ENCODE data around the gene CATSPER3.

The CATSPER3 gene

DNA sequence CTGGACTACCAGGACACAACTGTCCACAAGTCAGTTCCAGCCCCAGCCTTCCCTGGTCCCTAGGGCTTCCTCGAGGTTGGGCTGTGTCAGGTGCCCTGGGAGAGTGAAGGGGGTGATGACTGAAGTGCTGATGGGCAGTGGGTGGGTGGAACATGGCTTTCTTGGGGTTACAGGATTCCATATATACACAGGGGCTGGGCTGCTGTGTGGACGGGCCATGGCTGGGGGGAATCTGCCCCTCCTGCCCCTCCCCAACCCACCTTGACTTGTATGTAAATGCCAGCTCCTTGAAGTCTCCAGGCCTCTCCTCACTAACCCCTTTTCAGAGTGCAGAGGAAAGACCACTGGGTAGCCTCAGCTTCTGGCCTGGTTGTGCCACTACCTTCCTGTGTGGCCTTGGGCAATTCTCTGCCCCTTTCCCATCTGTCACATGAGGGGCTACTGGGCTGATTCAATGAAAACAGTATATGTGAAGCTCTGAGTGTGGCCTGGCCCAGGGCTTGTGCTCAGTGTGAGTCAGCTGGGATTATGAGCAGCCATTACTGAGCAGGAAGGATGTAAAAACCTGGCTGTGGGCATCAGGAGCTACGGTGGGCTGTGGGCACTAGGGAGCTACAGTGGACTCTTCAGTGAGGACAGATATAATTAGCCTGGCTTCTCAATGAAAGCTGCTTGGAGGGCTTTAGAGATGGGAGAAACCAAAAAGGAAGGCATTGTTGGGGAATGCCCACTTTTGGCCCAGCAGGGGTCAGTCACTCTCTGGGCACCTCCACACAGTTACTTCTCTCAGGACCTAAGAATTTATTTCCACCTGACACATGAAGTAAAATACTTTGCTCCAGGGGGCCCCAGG is 43.0 kb downstream of the CATSPER3 start:
- H3K4me1 ChIP-seq (ENCODE audit: insufficient read depth, low read length) = no peaks in the 10 kb centered on the region

DNA sequence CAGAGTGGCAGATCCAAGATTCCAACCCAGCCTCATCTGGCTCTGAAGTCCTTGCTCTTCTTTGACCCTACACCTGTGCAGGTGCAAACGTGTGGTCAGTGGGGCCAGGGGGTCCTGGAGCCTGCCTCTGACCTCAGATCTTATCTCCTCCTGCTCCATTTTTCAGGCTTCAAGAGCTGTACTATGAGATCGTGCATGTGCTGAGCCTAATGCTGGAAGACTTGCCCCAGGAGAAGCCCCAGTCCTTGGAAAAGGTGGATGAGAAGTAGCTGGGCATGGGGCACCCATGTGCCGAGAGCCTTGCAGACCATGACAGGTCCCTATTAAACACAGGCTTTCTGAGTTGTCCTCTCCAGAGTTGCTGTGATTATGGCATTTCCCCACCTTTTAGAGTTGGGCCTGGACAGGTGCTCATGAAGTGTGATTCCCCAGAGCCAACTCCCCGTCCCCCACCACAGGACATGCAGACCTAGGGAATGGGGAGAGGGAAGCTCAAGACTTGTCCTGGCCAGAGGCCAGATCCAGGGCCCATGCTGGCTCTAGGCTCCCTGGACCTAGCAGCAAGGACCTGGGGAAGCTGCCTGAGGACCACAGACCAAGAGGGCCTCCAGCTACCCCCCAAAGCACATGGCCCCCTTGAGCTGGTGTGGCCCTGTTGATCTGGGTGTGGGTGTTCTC is 43.8 kb downstream of the CATSPER3 start:
- Histone ChIP-seq H3K4me1 (ENCODE audit: insufficient read depth, low read length) (no peaks in the 10 kb centered on the region), H3K9me3 (ENCODE audit: control insufficient read depth, insufficient read depth, low read length) (no peaks in the 10 kb centered on the region), H3K9ac (ENCODE audit: low read depth, low read length) (no peak overlapping the region), H3K36me3 (ENCODE audit: insufficient read depth, low read length) (no peaks in the 10 kb centered on the region)

More for the DNA sequence above, 43.0 kb downstream of the CATSPER3 start:
- Histone ChIP-seq H3K9ac (ENCODE audit: low read depth, low read length) (no peak overlapping the region), H3K9me3 (ENCODE audit: control insufficient read depth, insufficient read depth, low read length) (no peaks in the 10 kb centered on the region), H3K36me3 (ENCODE audit: insufficient read depth, low read length) (no peaks in the 10 kb centered on the region)

DNA sequence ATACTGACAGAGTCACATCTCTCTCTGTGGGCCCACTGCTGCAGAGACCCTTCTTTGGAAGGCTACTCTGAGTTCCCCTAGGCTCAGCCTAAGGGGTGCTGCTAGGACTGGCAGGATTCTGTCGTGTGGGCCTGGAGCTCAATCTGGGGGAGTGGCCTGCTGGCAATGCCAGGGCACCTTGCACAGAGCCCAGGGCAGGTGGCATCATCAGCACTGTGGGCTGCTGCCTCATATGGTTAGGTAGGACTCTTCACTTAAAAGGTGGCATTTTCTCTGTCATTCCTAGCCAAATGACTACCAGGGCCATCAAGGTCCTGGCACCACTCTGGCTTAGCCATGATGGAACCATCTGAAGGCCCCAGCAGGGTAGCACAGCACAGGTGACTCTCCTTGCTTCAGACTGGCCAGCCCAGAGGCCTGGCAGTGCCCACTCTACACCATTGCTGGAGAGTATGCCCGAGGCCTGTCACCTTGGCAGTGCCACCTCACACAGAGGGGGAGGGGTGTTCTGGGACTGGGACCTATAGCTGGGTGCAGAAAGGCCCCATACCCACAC is 44.4 kb downstream of the CATSPER3 start:
- no peaks in the 10 kb centered on the region for H3K36me3 ChIP-seq (ENCODE audit: insufficient read depth, low read length)
- no peaks in the 10 kb centered on the region for H3K9me3 ChIP-seq (ENCODE audit: control insufficient read depth, insufficient read depth, low read length)
- H3K4me1 ChIP-seq (ENCODE audit: insufficient read depth, low read length) = no peaks in the 10 kb centered on the region
- H3K9ac ChIP-seq (ENCODE audit: low read depth, low read length) = no peak overlapping the region

DNA sequence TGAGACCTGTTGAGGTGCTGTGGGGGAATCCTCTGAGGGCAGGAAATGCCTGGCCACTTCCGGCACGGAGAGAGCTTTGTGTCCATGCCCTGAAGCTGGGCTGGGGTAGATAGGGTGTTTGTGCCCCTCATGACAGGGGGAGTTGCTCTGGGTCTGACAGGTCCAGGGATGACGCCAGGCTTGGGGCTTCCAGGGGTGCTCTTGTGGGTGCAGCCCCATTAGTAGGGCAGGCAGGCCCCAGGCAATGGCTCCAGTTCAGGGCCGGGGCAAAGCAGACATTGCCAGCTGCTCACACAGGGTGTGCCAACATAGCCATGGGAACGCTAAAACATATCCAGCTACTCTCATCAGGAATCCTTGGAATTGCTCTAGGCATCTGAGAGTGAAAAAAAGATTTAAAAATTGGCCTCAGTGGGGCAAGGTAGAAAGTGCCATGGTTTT is 45.3 kb downstream of the CATSPER3 start:
- H3K9me3 ChIP-seq (ENCODE audit: control insufficient read depth, insufficient read depth, low read length) = no peaks in the 10 kb centered on the region
- H3K36me3 ChIP-seq (ENCODE audit: insufficient read depth, low read length) = no peaks in the 10 kb centered on the region
- no peaks in the 10 kb centered on the region for H3K4me1 ChIP-seq (ENCODE audit: insufficient read depth, low read length)
- no peak overlapping the region for H3K9ac ChIP-seq (ENCODE audit: low read depth, low read length)

DNA sequence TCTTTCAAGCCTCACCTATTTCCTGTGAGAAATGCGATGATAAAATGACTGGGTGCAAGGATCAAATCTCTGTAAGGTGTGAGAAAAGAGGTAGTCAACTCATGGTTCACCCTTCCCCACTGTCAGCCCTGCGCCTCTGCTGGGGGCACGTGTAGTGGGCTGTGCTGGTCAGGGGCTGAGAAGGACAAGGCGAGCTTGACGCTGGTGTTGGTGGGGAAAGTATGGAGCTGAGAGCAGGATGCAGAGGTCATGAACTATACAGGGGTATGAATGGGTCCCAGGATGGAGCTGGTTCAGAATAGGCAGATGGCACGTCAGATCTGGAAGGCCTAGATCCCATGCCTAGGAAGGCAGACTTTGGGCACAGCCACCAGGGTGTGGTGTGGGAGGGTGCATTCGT is 45.7 kb downstream of the CATSPER3 start:
- Histone ChIP-seq H3K9me3 (ENCODE audit: control insufficient read depth, insufficient read depth, low read length) (no peaks in the 10 kb centered on the region), H3K36me3 (ENCODE audit: insufficient read depth, low read length) (no peaks in the 10 kb centered on the region), H3K4me1 (ENCODE audit: insufficient read depth, low read length) (no peaks in the 10 kb centered on the region), H3K9ac (ENCODE audit: low read depth, low read length) (no peak overlapping the region)

DNA sequence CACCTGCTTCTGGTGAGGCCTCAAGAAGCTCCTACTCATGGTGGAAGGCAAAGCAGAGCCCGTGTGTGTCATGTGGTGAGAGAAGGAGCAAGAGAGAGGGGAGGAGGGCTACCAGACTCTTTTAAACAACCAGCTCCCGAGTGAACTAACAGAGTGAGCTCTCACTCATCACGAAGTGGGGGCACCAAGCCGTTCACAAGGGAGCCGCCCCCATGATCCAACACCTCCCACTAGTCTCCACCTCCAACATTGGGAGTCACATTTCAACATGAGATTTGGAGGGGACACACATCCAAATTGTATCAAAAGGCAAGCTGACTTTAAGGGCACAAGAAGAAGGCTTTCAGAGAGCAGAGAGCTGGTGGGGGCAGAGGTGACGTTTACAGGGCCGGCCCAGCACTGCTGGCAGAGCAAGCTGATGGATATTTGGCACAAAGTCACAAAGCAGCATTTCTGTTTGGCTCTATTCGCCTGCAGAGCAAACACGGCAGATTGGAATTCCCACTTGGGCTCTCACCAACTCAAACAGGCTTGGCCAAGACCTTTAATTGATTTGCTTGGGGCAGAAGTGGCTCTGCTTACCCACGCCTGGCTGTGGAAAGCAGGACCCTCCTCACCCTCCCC is 46.4 kb downstream of the CATSPER3 start:
- H3K9ac ChIP-seq (ENCODE audit: low read depth, low read length) = no peak overlapping the region
- no peaks in the 10 kb centered on the region for H3K4me1 ChIP-seq (ENCODE audit: insufficient read depth, low read length)
- no peaks in the 10 kb centered on the region for H3K36me3 ChIP-seq (ENCODE audit: insufficient read depth, low read length)
- H3K9me3 ChIP-seq (ENCODE audit: control insufficient read depth, insufficient read depth, low read length) = no peaks in the 10 kb centered on the region

DNA sequence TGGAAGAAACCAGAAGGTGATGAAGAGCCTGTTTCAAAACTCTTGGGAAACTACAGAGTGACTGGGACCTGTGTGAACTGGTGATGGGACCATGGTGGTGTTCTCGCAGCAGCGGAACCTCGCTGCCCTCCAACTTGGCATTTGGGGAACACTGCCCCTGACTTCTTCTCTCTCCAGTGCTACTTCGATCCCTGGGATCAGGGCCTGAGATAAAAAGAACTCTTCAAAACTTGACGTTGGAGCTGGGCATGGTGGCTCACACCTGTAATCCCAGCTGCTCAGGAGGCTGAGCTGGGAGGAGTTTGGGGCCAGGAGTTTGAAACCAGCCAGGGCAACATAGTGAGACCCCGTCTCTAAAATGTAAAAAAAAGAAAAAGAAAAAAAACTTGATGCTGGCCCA is 48.2 kb downstream of the CATSPER3 start:
- Histone ChIP-seq H3K9me3 (ENCODE audit: control insufficient read depth, insufficient read depth, low read length) (no peaks in the 10 kb centered on the region), H3K9ac (ENCODE audit: low read depth, low read length) (no peak overlapping the region), H3K4me1 (ENCODE audit: insufficient read depth, low read length) (no peaks in the 10 kb centered on the region), H3K36me3 (ENCODE audit: insufficient read depth, low read length) (no peaks in the 10 kb centered on the region)

DNA sequence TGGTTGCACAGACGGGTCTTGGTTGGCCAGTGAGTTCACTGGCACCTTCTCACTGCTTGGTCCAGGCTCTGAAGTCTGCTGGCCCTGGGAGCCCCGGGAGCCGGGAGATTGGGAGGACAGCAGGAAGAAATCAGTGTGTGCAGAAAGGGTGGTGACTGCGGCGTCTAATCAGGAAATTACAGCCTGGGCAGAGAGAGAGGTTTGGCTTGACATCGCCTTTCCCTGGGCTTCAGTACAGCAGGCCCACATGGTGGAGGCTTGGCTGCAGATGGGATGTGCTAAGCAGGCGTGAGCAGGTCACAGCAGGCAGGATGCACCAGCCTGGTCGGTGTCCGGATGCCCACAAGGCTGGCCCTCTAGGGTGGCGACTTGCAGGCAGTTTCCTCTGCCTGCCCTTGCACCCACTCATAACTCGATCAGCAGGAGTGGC is 49.2 kb downstream of the CATSPER3 start:
- Histone ChIP-seq H3K4me1 (ENCODE audit: insufficient read depth, low read length) (no peaks in the 10 kb centered on the region), H3K9me3 (ENCODE audit: control insufficient read depth, insufficient read depth, low read length) (no peaks in the 10 kb centered on the region), H3K9ac (ENCODE audit: low read depth, low read length) (no peak overlapping the region), H3K36me3 (ENCODE audit: insufficient read depth, low read length) (no peaks in the 10 kb centered on the region)

DNA sequence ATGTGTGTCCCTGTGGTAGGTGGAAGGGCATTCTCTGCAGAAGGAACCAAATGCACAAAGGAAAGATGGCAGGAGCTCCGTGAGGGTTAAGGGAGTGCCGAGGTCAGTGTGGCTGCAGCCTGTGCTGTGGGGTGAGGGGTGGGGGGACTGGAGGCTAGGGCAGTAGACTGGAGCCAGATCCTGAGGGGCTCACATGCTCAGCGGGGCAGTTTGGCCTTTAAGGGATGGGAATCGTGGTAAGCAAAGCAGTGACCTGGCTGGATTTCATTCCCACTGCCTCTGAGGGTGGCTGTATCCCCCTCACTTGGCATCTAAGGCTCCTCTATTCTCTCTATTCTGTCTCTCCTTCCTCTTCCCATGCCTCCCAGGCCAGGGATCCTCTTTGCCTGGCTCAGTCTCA is 50.8 kb downstream of the CATSPER3 start:
- Histone ChIP-seq H3K9ac (ENCODE audit: low read depth, low read length) (no peak overlapping the region), H3K9me3 (ENCODE audit: control insufficient read depth, insufficient read depth, low read length) (no peaks in the 10 kb centered on the region), H3K4me1 (ENCODE audit: insufficient read depth, low read length) (no peaks in the 10 kb centered on the region), H3K36me3 (ENCODE audit: insufficient read depth, low read length) (no peaks in the 10 kb centered on the region)

DNA sequence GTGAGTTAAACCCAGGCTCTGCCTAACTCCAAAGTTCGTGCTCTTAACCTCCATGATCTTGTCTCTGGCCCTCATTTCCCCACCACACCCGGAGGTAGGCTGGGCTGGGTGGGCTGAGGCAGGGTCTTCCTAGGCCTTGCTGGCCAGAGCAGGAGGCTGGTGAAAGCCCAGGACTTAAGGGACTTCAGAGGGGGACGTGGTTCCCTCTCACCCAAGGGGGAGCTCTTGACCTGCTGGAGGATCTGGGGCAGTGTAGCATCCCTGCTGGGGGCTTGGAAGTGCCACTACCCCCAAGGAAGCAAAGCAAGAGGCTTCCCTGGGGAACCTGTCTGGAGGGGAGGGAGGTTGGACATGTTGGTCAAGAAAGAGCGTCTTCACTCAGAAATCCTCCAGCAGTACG is 51.6 kb downstream of the CATSPER3 start:
- H3K4me1 ChIP-seq (ENCODE audit: insufficient read depth, low read length) = no peaks in the 10 kb centered on the region
- no peaks in the 10 kb centered on the region for H3K36me3 ChIP-seq (ENCODE audit: insufficient read depth, low read length)
- H3K9me3 ChIP-seq (ENCODE audit: control insufficient read depth, insufficient read depth, low read length) = no peaks in the 10 kb centered on the region
- no peak overlapping the region for H3K9ac ChIP-seq (ENCODE audit: low read depth, low read length)

DNA sequence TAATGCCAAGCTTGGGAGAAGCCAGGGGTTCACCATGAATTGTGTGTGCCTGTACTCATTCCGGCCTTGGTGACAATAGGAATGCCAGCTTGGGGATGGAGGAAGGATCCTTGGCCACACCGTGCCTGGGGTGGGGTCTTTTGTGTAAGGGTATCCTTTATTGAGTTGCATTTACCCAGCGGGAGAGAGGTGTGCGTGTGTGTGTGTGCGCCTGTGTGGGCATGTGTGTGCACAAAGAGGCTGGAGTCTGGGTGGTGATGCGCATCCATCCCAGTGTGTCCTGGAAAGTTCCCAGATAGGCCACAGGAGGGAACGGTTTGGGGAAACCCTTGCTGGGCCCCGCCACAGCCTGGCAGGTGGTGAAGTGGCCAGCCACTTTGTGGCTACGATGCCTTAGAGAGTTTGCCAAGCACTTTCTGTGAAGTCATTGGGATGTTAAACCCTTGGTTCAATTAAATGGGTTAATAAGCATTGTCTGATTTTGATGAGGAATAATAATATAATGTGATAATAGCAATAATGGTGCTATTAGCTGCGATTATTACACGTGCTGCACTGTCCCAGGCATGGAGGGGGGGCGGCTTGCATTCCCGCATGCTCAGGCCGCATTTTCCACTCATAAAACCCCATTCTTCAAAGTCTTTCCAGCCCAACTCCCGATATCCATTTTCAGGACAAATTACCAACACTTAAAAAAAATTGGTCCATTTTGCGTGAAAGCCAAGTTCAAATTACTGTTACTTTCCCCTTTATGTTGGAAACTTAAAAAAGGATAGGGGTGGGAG is 52.6 kb downstream of the CATSPER3 start:
- H3K4me1 ChIP-seq (ENCODE audit: insufficient read depth, low read length) = peaks cover 2% of the 10 kb centered on the region; the same call in 1 of the 2 replicates
- H3K9ac ChIP-seq (ENCODE audit: low read depth, low read length) = no peak overlapping the region
- no peaks in the 10 kb centered on the region for H3K36me3 ChIP-seq (ENCODE audit: insufficient read depth, low read length)
- H3K9me3 ChIP-seq (ENCODE audit: control insufficient read depth, insufficient read depth, low read length) = no peaks in the 10 kb centered on the region

DNA sequence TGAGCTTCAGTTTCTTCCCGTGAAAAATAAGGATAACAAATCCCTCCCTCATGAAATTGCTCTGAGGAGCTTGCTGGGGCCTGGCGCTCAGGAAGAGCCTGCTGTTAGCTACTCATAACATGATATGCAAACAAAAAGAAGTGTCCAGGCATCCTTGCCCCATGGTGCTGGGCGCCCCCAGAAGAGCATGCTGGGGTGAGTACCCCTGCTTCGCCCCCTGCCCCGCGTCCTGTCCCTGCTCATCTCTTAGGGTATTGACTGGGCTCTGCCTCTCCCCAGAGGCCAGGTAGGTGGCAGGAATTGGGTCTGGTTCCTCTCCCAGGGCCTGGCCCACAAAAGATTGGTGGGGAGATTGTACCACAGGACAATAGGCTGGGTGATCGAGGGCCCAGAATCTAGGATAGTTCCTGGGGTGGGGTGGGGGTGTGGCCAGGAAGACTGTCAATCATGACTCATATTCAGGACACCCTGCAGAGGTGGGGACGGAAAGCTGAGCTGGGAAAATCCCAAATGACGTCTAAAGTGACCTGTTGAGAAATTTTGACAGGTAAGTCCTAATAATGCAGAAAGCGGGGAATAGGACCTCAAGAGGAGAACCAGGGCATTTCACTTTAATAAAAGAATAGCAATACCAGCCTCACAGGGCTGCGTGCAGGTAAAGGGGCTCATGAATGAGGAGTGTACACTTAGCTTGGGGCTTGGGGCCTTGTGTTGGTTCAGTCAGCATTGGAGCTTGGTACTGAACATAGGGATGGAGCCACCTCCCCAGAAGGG is 57.4 kb downstream of the CATSPER3 start:
- Histone ChIP-seq H3K36me3 (ENCODE audit: insufficient read depth, low read length) (no peaks in the 10 kb centered on the region), H3K9me3 (ENCODE audit: control insufficient read depth, insufficient read depth, low read length) (no peaks in the 10 kb centered on the region), H3K4me1 (ENCODE audit: insufficient read depth, low read length) (peaks cover 8% of the 10 kb centered on the region), H3K9ac (ENCODE audit: low read depth, low read length) (no peak overlapping the region)
